Fibroblast of skin of right biceps (primary cell): Measurements from ENCODE around the gene PDZRN4.
"Not testable (repeated sequence)": the region's sequence is repeated elsewhere in the genome, so short reads cannot be mapped to it uniquely, and the experiment has no call there.

ENCODE experiments used
- DNase-seq: peaks from one replicate; pipeline ENCODE4 v3.0.0-alpha.2; 2013

Gene PDZRN4

DNA sequence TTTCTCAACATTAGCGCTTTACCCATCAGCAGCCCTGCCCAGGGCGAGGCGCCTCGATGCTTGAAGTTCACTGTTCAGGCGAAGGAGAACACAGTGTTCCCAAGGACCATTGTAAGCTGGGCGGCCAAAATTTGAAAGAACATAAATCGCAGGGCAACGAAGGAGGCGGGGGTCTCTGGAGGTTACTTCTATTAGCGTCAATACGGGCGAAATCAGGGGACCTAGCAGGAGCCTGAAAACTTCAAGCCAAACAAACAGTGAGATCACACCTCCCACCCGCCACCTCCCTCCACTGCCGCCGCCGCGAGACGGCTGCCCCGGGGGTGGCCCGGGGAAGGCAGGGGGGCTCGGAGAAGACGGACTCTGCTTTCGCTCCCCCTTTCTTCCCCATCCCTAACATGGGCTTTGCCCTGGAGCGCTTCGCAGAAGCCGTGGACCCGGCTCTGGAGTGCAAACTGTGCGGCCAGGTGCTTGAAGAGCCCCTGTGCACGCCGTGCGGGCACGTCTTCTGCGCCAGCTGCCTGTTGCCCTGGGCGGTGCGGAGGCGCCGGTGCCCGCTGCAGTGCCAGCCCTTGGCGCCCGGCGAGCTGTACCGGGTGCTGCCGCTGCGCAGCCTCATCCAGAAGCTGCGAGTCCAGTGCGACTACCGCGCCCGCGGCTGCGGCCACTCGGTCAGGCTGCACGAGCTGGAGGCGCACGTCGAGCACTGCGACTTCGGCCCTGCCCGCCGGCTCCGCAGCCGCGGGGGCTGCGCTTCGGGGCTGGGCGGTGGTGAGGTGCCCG is at the start of gene PDZRN4:
Gene PDZRN4 (plus strand): TSS at position 263 of the 783 bp plus-strand sequence.
- no peak for DNase-seq

DNA sequence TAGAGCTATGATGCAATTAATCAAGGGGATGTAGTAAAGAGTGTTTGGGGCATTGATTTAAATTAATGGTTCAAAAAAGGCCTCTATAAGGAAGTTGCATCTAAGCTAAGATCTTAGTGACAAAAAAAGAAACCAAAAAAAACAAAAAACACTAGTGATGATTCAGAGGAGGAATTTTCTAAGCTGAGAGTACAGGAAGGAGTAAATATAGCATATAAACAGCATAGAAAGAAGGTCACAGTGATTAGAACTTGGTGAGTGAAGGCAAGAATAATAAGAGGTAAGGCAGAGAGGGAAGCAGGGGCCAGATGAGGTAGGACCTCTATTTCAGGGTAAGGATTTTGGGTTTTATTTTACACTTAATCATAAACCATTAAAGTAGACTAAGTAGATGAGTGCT is 48.0 kb upstream of the PDZRN4 start:
- no peak for DNase-seq

GRCh38 chr12:41141104-41141503 is 47.0 kb upstream of the PDZRN4 start:
- DNase-seq, result no peak

DNA sequence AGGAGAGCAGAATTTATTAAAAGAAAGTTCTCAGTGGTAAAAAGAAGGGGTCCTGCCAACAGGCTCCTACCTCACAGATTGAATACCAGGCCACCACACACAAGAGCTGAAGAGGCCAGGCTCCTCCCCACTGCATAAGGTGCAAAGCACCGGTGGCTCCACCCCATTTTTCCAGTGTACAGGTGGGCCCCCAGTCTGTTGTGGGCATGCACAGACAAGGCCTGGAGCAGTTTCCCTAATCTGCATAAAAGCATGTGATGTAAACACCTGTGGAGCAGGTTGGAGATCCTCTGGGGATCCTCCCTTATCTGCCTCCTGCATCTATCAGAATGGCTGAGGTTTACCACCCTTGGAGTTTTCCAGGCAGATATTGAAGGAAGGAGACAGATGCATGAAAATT is 45.7 kb upstream of the PDZRN4 start:
- DNase-seq, result no peak

GRCh38 chr12:41151793-41152192 is 36.3 kb upstream of the PDZRN4 start:
- DNase-seq, result peak; percentile 21

DNA sequence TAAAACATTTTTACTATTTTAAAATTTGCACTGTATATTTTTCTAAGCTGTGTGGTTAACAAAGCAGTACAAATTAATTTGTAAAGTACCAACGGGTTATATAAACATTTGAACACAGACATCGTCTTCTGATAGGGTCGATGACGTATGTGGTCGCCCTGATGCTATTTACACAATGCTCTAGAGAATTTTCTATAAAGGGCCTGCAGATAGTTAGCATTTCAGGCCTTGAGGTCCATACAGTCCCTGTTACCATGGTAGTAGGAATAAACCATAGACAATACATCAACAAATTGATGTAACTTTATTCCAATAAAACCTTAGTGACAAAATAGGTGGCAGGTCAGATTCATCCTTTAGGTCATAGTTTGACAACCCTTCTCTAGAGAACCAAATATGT is 25.7 kb upstream of the PDZRN4 start:
- no peak for DNase-seq

DNA sequence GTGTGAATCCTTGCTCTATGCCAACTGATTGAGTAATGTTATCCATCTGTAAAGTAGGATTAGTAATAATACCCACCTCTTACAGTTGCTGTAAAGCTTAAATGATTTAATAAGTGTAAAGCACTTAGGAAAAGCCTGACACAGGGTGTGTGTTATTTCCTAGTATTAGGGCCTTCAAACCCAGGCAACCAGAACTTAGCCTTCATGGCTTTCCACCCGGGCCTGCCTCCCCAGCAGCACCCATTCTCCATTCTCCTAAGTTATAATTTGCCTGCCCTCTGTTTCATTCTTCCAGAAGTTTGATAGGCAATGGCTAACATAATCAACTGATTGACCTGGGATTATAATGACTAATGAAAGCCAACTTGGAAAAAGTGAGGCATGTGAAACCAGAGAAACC is 20.4 kb upstream of the PDZRN4 start:
- DNase-seq, result no peak

GRCh38 chr12:41174602-41175001 is 13.5 kb upstream of the PDZRN4 start:
- DNase-seq, result no peak

GRCh38 chr12:41179507-41179906 is 8.6 kb upstream of the PDZRN4 start:
- DNase-seq, result not testable (repeated sequence)

GRCh38 chr12:41184864-41185263 is 3.3 kb upstream of the PDZRN4 start:
- peak; percentile 8 for DNase-seq

DNA sequence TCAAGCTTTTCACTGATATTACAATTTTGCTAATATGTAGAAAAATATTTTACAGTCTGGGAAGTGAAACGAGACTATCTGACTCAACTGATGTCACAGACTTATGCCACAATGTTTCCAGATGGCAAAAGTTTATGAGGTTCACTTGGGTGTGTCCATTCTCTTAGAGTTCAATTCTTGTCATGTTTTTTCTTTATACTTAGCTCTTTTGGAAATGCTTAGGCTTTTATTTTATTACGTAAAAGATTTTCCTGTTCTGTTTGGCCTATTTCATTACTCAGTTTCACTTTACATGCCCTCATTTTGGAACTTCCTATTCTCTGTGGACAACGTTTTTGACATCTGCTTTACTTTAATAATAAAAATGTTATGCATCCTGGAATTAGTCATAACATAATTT is 2.1 kb upstream of the PDZRN4 start:
- DNase-seq, result peak; percentile 12

DNA sequence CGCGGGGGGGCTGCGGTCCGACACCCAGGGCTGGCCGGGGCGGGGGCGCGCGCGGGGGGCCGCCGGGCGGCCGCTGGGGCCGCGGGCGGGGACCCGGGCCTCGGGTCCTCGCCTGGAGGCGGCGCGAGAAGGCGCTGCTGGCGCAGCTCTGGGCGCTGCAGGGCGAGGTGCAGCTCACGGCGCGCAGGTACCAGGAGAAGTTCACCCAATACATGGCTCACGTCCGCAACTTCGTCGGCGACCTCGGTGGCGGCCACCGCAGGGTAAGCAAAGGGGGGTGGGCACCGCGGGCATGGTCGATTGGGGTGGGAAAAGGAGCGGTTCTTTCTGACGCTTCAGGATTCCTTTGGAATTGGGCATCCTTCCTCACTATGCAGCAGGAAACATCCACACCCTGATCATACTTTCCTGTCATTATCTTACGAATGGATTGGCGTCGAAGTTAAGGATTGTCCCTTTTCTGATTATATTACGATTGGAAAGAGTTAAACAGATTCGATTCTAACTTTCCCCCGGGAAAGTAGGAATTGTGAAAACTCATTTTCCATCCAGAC is 798 bp downstream of the PDZRN4 start:
- no peak for DNase-seq

GRCh38 chr12:41189395-41190251 is 1.5 kb downstream of the PDZRN4 start:
- DNase-seq, result no peak

- DNase-seq, result peak; percentile 22
Measured at GRCh38 chr12:41190338-41190737, 2.2 kb downstream of the PDZRN4 start.

- DNase-seq, result not testable (repeated sequence)
Measured at GRCh38 chr12:41191549-41191948, 3.4 kb downstream of the PDZRN4 start.

- DNase-seq, result no peak
Measured at GRCh38 chr12:41193311-41193710, 5.2 kb downstream of the PDZRN4 start.

DNA sequence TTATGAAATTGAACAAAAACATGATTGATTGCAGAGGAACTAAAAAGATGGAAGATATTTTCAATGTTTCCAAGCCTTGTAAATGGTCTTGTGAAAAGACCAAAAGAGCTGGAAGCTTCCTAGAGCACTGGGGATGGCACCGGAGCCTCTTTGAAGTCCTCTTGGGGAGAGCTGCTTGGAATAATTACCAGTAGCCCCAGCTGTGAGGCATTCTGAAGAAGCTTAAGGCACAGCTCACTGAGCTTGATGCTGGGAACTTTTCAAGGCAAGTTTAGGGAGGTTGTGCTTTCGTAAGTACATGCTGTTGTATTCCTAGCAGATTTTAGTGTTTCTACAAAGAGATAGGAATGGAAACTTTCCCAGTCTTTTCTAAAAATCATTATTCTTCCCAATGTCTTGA is 13.9 kb downstream of the PDZRN4 start:
- DNase-seq, result no peak

DNA sequence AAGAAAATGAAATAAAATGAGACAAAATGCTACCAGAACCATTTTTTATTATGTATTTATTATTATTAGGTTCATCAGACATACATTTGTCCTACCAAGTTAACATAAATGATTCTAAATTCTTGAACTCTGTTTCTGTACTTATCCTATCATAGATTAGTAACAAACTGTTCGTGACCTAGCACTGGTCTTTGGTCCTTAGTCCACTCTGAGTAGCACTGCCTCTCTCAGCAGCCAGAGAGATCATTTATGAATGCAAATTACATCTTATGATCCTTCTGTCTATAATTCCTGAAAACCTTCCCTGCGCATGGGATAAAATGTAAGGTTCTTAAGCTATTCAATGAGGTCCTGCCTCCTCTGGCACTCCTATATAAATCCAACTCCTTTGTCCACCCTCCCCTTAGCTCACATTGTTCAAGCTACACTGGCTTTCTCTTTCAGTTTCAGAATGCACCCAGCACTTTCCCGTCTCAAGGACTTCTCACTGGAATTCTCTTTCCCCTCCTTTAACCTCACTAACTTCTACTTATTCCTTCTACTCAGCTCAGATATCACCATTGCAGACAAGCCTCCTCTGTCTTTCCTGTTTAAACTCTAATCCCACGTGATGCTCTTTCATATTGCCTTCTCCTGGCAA is 17.1 kb downstream of the PDZRN4 start:
- DNase-seq, result no peak

DNA sequence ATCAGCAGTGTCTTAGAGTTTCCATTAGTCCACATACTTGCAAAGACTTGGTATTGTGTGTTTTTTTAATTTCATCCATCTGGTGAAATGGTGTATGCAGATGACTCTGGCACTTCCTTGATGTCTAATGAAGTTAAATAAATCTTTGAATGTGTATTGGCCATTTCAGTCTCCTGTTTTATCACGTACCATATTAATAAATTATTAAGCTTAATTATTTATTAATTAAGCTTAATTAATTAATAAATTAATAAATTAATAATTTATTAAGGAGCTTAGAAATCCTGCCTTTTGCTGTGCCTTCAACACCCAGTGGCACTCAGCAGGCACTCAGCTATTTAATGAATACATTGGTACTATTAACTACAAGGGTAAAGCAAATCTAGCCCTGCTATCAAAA is 18.2 kb downstream of the PDZRN4 start:
- DNase-seq, result no peak

- no peak for DNase-seq
Measured at GRCh38 chr12:41211448-41211847, 23.3 kb downstream of the PDZRN4 start.

- no peak for DNase-seq
Measured at GRCh38 chr12:41212625-41213024, 24.5 kb downstream of the PDZRN4 start.

GRCh38 chr12:41213107-41213506 is 25.0 kb downstream of the PDZRN4 start:
- no peak for DNase-seq

DNA sequence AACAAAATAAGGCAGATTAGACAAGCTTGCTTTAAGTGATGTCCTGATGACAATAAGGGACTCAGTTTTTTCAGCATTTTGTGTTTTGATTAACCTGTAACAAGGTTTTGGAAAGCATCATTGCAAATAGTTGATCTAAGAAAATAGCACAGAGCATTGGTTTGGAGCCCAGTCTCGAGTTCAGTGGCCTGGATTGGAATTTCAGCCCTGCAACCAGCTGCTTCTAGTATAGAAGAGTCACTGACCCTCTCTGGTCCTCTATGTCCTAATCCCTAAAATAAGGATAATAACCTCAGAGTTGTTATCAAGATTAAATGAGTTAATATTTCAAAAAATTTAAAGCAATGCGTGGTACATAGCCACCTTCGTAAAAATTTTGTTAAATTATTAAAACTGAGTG is 25.5 kb downstream of the PDZRN4 start:
- DNase-seq, result no peak
